SU-DHL-6 (cell line): ENCODE results near the gene ST3GAL3.

Experiments used
- H2AFZ ChIP-seq: fragments of 200-600 bp; sonication (generic); 2 replicates; pipeline ENCODE4 v1.6.1; 2014; ENCODE audit warnings: low read depth, mild to moderate bottlenecking, moderate library complexity, mixed read lengths, antibody characterized with exemption, low read length; ENCODE audit not compliant: severe bottlenecking
- H3F3A ChIP-seq: fragments of 200-600 bp; shearing (Covaris generic); 2 replicates; pipeline ENCODE4 v1.6.0; 2016; ENCODE audit warnings: antibody characterized with exemption, mild to moderate bottlenecking; ENCODE audit not compliant: insufficient read depth
- H3K27ac ChIP-seq: fragments of 200-600 bp; sonication (generic); 2 replicates; pipeline ENCODE4 v1.5.1; 2016; ENCODE audit warnings: low read depth, mild to moderate bottlenecking, low read length, moderate library complexity, mixed read lengths
- H3K27me3 ChIP-seq: fragments of 200-600 bp; sonication (generic), shearing (Covaris generic); 2 replicates; pipeline ENCODE4 v1.6.0; 2014; ENCODE audit warnings: mild to moderate bottlenecking, low read length
- H3K36me3 ChIP-seq: fragments of 200-600 bp; sonication (generic); 2 replicates; pipeline ENCODE4 v1.6.1; 2014; ENCODE audit warnings: mild to moderate bottlenecking, low read length, mixed read lengths
- H3K4me2 ChIP-seq: fragments of 300-600, 200-600 bp; shearing (Covaris generic), sonication (generic); 2 replicates; pipeline ENCODE4 v1.6.0; 2014; ENCODE audit warnings: low read length, low read depth, mild to moderate bottlenecking; ENCODE audit not compliant: poor library complexity, severe bottlenecking
- H3K4me3 ChIP-seq: fragments of 200-600 bp; sonication (generic); 2 replicates; pipeline ENCODE4 v1.5.1; 2014; ENCODE audit warnings: antibody characterized with exemption, low read length, mild to moderate bottlenecking, mixed read lengths; ENCODE audit not compliant: insufficient read depth, poor library complexity, severe bottlenecking
- H3K79me2 ChIP-seq: fragments of 200-600 bp; sonication (generic); 2 replicates; pipeline ENCODE4 v1.6.1; 2014; ENCODE audit warnings: mild to moderate bottlenecking, low read length, moderate library complexity; ENCODE audit not compliant: insufficient read depth
- H3K9ac ChIP-seq: fragments of 200-600 bp; sonication (generic); 2 replicates; pipeline ENCODE4 v1.7.0; 2014; ENCODE audit warnings: mild to moderate bottlenecking, low read length
- H3K9me2 ChIP-seq: fragments of 200-600 bp; sonication (generic); replicated peaks from 2 replicates; pipeline ENCODE4 v1.6.1; 2014; ENCODE audit warnings: low read length; ENCODE audit not compliant: insufficient read depth
- H3K9me3 ChIP-seq: fragments of 200-600 bp; sonication (generic); 2 replicates; pipeline ENCODE4 v1.6.1; 2014; ENCODE audit warnings: low read length, mixed read lengths; ENCODE audit not compliant: insufficient read depth
- H4K20me1 ChIP-seq: fragments of 200-600 bp; sonication (generic); 2 replicates; pipeline ENCODE4 v1.6.1; 2014; ENCODE audit warnings: low read depth, mild to moderate bottlenecking, antibody characterized with exemption, low read length, moderate library complexity, mixed read lengths
- CTCF ChIP-seq: fragments of 200-600 bp; sonication (generic); IDR thresholded peaks from one replicate; pipeline ENCODE4 v1.5.1; 2017; ENCODE audit warnings: antibody characterized with exemption, mild to moderate bottlenecking, low read length, moderate library complexity; ENCODE audit not compliant: insufficient read depth, poor library complexity, severe bottlenecking
- EZH2phosphoT487 ChIP-seq: fragments of 200-600 bp; sonication (generic), shearing (Covaris generic); conservative IDR thresholded peaks from 2 replicates; pipeline ENCODE4 v1.6.1; 2018; ENCODE audit warnings: mild to moderate bottlenecking, antibody characterized with exemption, low read length, moderate library complexity, mixed read lengths

Gene ST3GAL3

GRCh38 chr1:43703836-43704235 lies 3.5 kb upstream of the ST3GAL3 start:
- peaks cover 15% of the 10 kb centered on the region for H3F3A ChIP-seq
- H3K9me3 ChIP-seq = no peaks in the 10 kb centered on the region
- no peak overlapping the region for H3K4me2 ChIP-seq
- H3K9ac ChIP-seq = no peak overlapping the region
- TF ChIP-seq CTCF (no peak), EZH2phosphoT487 (no peak)
- H3K79me2 ChIP-seq = peaks cover 24% of the 10 kb centered on the region
- H3K9me2 ChIP-seq = no peaks in the 10 kb centered on the region
- H3K4me3 ChIP-seq = no peak overlapping the region
- no peaks in the 10 kb centered on the region; the same call in 1 of the 2 replicates for H3K36me3 ChIP-seq
- no peaks in the 10 kb centered on the region for H3K27me3 ChIP-seq
- no peak overlapping the region for H3K27ac ChIP-seq
- H4K20me1 ChIP-seq = no peaks in the 10 kb centered on the region
- H2AFZ ChIP-seq = no peak overlapping the region

- H3K79me2 ChIP-seq = peaks cover 30% of the 10 kb centered on the region
- H3K9ac ChIP-seq = no peak overlapping the region
- no peak overlapping the region for H3K27ac ChIP-seq
- H3K4me3 ChIP-seq = no peak overlapping the region
- H3F3A ChIP-seq = peaks cover 15% of the 10 kb centered on the region
- H3K27me3 ChIP-seq = no peaks in the 10 kb centered on the region
- no peaks in the 10 kb centered on the region for H3K36me3 ChIP-seq
- no peaks in the 10 kb centered on the region for H3K9me2 ChIP-seq
- H3K9me3 ChIP-seq = no peaks in the 10 kb centered on the region
- H3K4me2 ChIP-seq = no peak overlapping the region
- no peaks in the 10 kb centered on the region for H4K20me1 ChIP-seq
- H2AFZ ChIP-seq = no peak overlapping the region
- TF ChIP-seq EZH2phosphoT487 (no peak), CTCF (no peak)
These were observed 2.5 kb upstream of the ST3GAL3 start for GRCh38 chr1:43704838-43705237.

GRCh38 chr1:43705334-43705733 lies 2.0 kb upstream of the ST3GAL3 start:
- no peaks in the 10 kb centered on the region for H3K9me3 ChIP-seq
- H2AFZ ChIP-seq = no peak overlapping the region
- H3K9me2 ChIP-seq = no peaks in the 10 kb centered on the region
- H3K36me3 ChIP-seq = no peaks in the 10 kb centered on the region
- peaks cover 15% of the 10 kb centered on the region for H3F3A ChIP-seq
- H3K79me2 ChIP-seq = peaks cover 31% of the 10 kb centered on the region
- H3K27me3 ChIP-seq = no peaks in the 10 kb centered on the region
- H3K4me2 ChIP-seq = peak overlapping the region; percentile 80
- peak overlapping the region; percentile 46 for H3K27ac ChIP-seq
- no peak overlapping the region for H3K9ac ChIP-seq
- no peaks in the 10 kb centered on the region for H4K20me1 ChIP-seq
- TF ChIP-seq CTCF = no peak
- no peak for TF ChIP-seq EZH2phosphoT487
- H3K4me3 ChIP-seq = no peak overlapping the region
